ENCODE data around the gene PTPRN2.

DNA sequence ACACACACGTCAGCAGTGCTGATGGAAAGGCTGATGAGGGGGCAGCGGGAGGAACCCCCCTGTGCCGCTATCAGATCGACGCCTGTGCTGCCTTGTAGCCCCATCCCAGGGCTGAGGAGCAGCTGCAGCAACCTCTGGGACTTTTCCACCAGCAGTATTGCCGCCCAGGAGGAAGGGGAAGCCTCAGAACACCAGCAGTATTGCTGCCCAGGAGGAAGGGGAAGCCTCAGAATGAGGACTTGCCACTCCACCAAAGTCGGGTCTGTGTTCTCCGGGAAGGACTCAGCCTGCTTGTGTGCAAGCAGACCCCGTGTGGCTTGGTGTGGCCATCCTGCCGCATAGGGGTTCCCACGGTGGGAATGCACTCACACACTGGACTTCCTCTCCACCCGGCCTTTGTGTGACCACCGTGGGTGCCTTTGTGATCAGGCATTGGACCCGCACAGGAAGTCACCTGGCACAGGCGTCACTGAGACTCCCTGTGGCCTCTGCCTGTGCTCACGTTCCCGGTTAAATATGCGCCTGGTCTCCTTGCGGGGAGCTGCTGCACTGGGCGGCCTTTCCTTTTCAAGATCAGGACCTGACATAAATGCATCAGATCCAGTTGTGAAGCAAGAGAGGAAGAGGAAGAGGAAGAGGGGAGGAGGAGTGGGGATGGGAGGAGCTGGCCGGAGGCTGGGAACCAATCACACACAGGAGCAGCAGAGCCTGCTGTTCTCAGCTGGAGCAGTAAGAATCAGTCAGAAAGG is 1002.3 kb downstream of the PTPRN2 start:
- TF ChIP-seq, protein P1, sequence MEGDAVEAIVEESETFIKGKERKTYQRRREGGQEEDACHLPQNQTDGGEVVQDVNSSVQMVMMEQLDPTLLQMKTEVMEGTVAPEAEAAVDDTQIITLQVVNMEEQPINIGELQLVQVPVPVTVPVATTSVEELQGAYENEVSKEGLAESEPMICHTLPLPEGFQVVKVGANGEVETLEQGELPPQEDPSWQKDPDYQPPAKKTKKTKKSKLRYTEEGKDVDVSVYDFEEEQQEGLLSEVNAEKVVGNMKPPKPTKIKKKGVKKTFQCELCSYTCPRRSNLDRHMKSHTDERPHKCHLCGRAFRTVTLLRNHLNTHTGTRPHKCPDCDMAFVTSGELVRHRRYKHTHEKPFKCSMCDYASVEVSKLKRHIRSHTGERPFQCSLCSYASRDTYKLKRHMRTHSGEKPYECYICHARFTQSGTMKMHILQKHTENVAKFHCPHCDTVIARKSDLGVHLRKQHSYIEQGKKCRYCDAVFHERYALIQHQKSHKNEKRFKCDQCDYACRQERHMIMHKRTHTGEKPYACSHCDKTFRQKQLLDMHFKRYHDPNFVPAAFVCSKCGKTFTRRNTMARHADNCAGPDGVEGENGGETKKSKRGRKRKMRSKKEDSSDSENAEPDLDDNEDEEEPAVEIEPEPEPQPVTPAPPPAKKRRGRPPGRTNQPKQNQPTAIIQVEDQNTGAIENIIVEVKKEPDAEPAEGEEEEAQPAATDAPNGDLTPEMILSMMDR (IDR thresholded peaks at IDR 0.05 in 2 of 3, conservative IDR thresholded peaks at IDR 0.05 in 1 of 3; ENCODE audit: insufficient read depth in 2 of 3, low read depth in 1 of 3, low read length in 3 of 3): no peak
- TF ChIP-seq, protein P2, sequence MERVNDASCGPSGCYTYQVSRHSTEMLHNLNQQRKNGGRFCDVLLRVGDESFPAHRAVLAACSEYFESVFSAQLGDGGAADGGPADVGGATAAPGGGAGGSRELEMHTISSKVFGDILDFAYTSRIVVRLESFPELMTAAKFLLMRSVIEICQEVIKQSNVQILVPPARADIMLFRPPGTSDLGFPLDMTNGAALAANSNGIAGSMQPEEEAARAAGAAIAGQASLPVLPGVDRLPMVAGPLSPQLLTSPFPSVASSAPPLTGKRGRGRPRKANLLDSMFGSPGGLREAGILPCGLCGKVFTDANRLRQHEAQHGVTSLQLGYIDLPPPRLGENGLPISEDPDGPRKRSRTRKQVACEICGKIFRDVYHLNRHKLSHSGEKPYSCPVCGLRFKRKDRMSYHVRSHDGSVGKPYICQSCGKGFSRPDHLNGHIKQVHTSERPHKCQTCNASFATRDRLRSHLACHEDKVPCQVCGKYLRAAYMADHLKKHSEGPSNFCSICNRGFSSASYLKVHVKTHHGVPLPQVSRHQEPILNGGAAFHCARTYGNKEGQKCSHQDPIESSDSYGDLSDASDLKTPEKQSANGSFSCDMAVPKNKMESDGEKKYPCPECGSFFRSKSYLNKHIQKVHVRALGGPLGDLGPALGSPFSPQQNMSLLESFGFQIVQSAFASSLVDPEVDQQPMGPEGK (CRISPR knock-in tag; IDR thresholded peaks at IDR 0.05; ENCODE audit: borderline replicate concordance): no peak
- TF ChIP-seq POLR2A (conservative IDR thresholded peaks at IDR 0.05): no peak
- TF ChIP-seq NR4A1 (CRISPR knock-in tag; IDR thresholded peaks at IDR 0.05): no peak
- TF ChIP-seq NR4A1 (tag; IDR thresholded peaks at IDR 0.05): no peak
- no peak for TF ChIP-seq ETV6 (IDR thresholded peaks at IDR 0.05; ENCODE audit: borderline replicate concordance in 1 of 2, low read depth in 2 of 2, low read length in 1 of 2)
- no peak for TF ChIP-seq ETV6 (CRISPR knock-in tag; IDR thresholded peaks at IDR 0.05; ENCODE audit: borderline replicate concordance)
- TF ChIP-seq TAF1 (IDR thresholded peaks at IDR 0.05; ENCODE audit: control insufficient read depth, extremely low read depth, insufficient read depth, low read length, severe bottlenecking): no peak
- TF ChIP-seq, protein P3, sequence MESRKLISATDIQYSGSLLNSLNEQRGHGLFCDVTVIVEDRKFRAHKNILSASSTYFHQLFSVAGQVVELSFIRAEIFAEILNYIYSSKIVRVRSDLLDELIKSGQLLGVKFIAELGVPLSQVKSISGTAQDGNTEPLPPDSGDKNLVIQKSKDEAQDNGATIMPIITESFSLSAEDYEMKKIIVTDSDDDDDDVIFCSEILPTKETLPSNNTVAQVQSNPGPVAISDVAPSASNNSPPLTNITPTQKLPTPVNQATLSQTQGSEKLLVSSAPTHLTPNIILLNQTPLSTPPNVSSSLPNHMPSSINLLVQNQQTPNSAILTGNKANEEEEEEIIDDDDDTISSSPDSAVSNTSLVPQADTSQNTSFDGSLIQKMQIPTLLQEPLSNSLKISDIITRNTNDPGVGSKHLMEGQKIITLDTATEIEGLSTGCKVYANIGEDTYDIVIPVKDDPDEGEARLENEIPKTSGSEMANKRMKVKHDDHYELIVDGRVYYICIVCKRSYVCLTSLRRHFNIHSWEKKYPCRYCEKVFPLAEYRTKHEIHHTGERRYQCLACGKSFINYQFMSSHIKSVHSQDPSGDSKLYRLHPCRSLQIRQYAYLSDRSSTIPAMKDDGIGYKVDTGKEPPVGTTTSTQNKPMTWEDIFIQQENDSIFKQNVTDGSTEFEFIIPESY (CRISPR knock-in tag; IDR thresholded peaks at IDR 0.05): no peak
- TF ChIP-seq, protein P4, sequence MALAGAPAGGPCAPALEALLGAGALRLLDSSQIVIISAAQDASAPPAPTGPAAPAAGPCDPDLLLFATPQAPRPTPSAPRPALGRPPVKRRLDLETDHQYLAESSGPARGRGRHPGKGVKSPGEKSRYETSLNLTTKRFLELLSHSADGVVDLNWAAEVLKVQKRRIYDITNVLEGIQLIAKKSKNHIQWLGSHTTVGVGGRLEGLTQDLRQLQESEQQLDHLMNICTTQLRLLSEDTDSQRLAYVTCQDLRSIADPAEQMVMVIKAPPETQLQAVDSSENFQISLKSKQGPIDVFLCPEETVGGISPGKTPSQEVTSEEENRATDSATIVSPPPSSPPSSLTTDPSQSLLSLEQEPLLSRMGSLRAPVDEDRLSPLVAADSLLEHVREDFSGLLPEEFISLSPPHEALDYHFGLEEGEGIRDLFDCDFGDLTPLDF (CRISPR knock-in tag; IDR thresholded peaks at IDR 0.05): no peak
- TF ChIP-seq CSDE1 (IDR thresholded peaks at IDR 0.05): no peak
- no peak for TF ChIP-seq FOXP1 (CRISPR knock-in tag; IDR thresholded peaks at IDR 0.05)
- no peak for TF ChIP-seq NR2C2 (CRISPR knock-in tag; IDR thresholded peaks at IDR 0.05)
- TF ChIP-seq NR2C2 (tag; IDR thresholded peaks at IDR 0.05): no peak
- TF ChIP-seq ZNF24 (IDR thresholded peaks at IDR 0.05): no peak
